Measurements from ENCODE around the gene TSR2.

The TSR2 gene

DNA sequence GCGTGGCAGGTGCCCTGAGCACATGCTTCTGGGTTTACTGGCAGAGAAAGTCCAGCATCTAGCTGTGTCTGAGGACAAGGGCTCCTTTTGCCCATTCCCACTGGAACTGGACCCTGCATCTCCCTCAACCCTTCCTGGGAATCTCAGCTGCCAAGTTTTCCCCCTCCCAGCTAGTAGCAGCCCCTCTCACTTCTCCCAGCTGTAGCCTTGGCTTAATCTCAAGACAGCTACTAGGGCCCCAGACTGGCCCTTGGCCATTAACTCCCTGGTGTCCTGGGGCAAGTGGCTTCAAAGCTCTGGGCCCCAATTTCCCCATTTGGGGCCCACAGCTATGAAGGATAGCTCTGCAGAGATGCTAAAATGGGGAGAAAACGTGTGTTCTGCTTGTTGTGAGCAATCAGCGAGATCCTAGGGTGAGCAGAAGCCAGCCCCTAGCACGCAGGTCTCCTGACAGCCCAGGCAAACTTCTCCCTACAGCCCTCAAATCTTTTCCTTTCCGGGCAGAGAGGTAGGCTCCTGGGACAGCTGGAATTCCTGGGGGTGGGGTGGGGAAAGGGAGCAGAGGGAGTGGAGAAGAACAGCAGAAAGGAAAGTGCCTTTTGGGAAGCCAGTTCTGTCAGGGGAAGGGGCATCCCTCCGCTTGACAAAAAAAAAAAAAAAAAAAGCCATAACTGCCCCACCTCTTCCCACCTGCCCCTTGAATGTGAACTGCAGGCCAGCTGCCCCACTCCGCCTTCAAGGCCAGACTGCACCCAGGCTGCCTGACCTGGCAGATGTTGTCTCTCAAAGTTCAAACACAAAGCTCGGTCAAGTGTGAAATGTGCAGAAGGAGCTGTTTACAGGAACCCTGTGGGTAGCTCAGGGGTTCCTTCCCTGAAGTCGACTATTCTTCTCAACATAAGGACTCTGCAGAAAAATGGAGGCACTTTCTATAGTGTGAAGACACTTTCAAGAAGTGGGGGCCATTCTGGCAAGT is 39.2 kb downstream of the TSR2 start:
- Histone ChIP-seq H3K9me2 (replicated peaks; ENCODE audit: insufficient read depth, low read length) (no peaks in the 10 kb centered on the region), H3F3A (ENCODE audit: insufficient read depth) (no peaks in the 10 kb centered on the region), H4K20me1 (ENCODE audit: low read depth, low read length) (no peaks in the 10 kb centered on the region), H3K27ac (ENCODE audit: low read depth, low read length) (no peak overlapping the region), H3K4me2 (ENCODE audit: low read depth, low read length, poor library complexity, severe bottlenecking) (no peak overlapping the region), H3K79me2 (ENCODE audit: insufficient read depth, low read length) (no peaks in the 10 kb centered on the region), H3K9me3 (ENCODE audit: insufficient read depth, low read length) (no peaks in the 10 kb centered on the region), H3K27me3 (ENCODE audit: low read length) (no peaks in the 10 kb centered on the region), H3K4me3 (ENCODE audit: insufficient read depth, low read length, poor library complexity, severe bottlenecking) (no peak overlapping the region), H3K36me3 (ENCODE audit: low read length) (no peaks in the 10 kb centered on the region), H2AFZ (ENCODE audit: low read depth, low read length, severe bottlenecking) (no peak overlapping the region), H3K9ac (ENCODE audit: low read length) (no peak overlapping the region)
- TF ChIP-seq EZH2phosphoT487 (conservative IDR thresholded peaks at IDR 0.05; ENCODE audit: low read length): no peak
- TF ChIP-seq, protein P1, sequence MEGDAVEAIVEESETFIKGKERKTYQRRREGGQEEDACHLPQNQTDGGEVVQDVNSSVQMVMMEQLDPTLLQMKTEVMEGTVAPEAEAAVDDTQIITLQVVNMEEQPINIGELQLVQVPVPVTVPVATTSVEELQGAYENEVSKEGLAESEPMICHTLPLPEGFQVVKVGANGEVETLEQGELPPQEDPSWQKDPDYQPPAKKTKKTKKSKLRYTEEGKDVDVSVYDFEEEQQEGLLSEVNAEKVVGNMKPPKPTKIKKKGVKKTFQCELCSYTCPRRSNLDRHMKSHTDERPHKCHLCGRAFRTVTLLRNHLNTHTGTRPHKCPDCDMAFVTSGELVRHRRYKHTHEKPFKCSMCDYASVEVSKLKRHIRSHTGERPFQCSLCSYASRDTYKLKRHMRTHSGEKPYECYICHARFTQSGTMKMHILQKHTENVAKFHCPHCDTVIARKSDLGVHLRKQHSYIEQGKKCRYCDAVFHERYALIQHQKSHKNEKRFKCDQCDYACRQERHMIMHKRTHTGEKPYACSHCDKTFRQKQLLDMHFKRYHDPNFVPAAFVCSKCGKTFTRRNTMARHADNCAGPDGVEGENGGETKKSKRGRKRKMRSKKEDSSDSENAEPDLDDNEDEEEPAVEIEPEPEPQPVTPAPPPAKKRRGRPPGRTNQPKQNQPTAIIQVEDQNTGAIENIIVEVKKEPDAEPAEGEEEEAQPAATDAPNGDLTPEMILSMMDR (IDR thresholded peaks at IDR 0.05; ENCODE audit: insufficient read depth, low read length, poor library complexity, severe bottlenecking): no peak

DNA sequence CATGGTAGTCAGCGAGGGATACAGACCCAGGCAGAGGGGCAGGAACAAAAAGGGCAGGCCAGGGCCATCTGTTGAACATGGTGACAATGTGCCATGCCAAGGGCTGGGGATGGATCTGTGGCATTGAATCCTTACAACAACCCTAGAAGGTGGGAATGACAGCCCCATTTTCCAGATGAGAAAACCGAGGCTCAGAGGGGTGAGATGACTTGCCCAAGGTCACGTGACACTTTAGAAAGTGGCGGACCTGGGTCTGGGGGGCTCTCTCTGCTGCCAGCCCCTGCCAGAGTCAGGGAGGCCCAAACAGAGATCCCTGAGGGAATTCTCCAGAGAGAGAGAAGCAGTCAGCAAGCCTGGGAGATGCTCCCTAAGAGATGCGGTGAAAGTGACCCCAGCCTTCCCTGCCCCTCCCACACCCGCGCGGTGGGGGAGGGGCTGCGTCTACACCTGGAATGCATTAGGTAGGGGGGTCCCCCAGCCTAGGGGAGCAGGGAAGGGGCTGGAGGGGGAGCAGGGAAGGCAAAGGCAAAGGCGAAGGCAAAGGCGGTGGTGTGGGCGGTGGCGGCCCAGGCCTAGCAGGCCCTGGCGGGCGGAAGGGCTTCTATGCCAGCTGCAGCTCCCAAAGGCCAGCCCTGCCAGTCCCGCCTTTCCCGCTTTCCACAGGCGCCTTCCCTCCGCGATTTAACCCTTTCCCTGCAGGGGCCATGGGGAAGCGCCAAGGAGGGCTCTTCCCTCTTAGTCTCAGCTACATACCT is 42.8 kb downstream of the TSR2 start:
- no peaks in the 10 kb centered on the region for H3K27me3 ChIP-seq (ENCODE audit: low read length)
- no peak overlapping the region for H2AFZ ChIP-seq (ENCODE audit: low read depth, low read length, severe bottlenecking)
- no peaks in the 10 kb centered on the region for H3K79me2 ChIP-seq (ENCODE audit: insufficient read depth, low read length)
- H3K4me2 ChIP-seq (ENCODE audit: low read depth, low read length, poor library complexity, severe bottlenecking): no peak overlapping the region
- H3K4me3 ChIP-seq (ENCODE audit: insufficient read depth, low read length, poor library complexity, severe bottlenecking): no peak overlapping the region
- H3K9ac ChIP-seq (ENCODE audit: low read length): no peak overlapping the region
- no peaks in the 10 kb centered on the region for H4K20me1 ChIP-seq (ENCODE audit: low read depth, low read length)
- H3K27ac ChIP-seq (ENCODE audit: low read depth, low read length): no peak overlapping the region
- H3F3A ChIP-seq (ENCODE audit: insufficient read depth): no peaks in the 10 kb centered on the region
- no peaks in the 10 kb centered on the region for H3K9me2 ChIP-seq (replicated peaks; ENCODE audit: insufficient read depth, low read length)
- no peaks in the 10 kb centered on the region for H3K36me3 ChIP-seq (ENCODE audit: low read length)
- no peaks in the 10 kb centered on the region for H3K9me3 ChIP-seq (ENCODE audit: insufficient read depth, low read length)
- TF ChIP-seq, protein P1 (IDR thresholded peaks at IDR 0.05; ENCODE audit: insufficient read depth, low read length, poor library complexity, severe bottlenecking): no peak

DNA sequence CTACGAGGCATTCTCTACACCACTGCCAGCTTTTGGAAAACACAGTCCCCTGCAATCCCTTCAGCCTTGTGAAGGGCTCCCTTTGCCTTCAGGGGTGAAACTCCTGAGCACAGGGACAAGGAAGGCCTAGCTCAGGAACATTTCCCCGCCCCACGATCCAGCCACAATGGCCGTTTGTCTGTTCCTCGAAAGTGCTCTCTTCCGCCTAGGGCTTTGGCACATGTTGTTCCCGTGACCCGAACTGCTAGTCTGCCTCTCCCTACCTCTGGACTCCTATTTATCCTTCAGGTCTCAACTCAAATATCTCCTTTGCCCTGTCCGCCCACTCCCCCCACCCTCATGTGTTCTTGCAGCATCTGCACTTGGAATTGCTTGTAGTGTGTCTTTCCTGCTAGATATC is 43.7 kb downstream of the TSR2 start:
- no peak overlapping the region for H3K9ac ChIP-seq (ENCODE audit: low read length)
- H3K79me2 ChIP-seq (ENCODE audit: insufficient read depth, low read length): no peaks in the 10 kb centered on the region
- H2AFZ ChIP-seq (ENCODE audit: low read depth, low read length, severe bottlenecking): no peak overlapping the region
- H4K20me1 ChIP-seq (ENCODE audit: low read depth, low read length): no peaks in the 10 kb centered on the region
- no peaks in the 10 kb centered on the region for H3K36me3 ChIP-seq (ENCODE audit: low read length)
- H3K4me2 ChIP-seq (ENCODE audit: low read depth, low read length, poor library complexity, severe bottlenecking): no peak overlapping the region
- TF ChIP-seq EZH2phosphoT487 (conservative IDR thresholded peaks at IDR 0.05; ENCODE audit: low read length): no peak
- TF ChIP-seq, protein P1 (IDR thresholded peaks at IDR 0.05; ENCODE audit: insufficient read depth, low read length, poor library complexity, severe bottlenecking): no peak
- no peaks in the 10 kb centered on the region for H3K27me3 ChIP-seq (ENCODE audit: low read length)
- no peaks in the 10 kb centered on the region for H3K9me2 ChIP-seq (replicated peaks; ENCODE audit: insufficient read depth, low read length)
- H3K9me3 ChIP-seq (ENCODE audit: insufficient read depth, low read length): no peaks in the 10 kb centered on the region
- no peak overlapping the region for H3K4me3 ChIP-seq (ENCODE audit: insufficient read depth, low read length, poor library complexity, severe bottlenecking)
- H3K27ac ChIP-seq (ENCODE audit: low read depth, low read length): no peak overlapping the region
- no peaks in the 10 kb centered on the region for H3F3A ChIP-seq (ENCODE audit: insufficient read depth)

Data from SU-DHL-6 (cell line).